Measurements from ENCODE around the gene CEBPE. TPM values are rescaled to one million over a fixed set of nuclear protein-coding genes. Genes with fewer than 3 reads are reported as not detected.

The CEBPE gene
- total and polyA plus RNA-seq, 7 donors: 0.28 to 0.68 TPM; not detected in 5

DNA sequence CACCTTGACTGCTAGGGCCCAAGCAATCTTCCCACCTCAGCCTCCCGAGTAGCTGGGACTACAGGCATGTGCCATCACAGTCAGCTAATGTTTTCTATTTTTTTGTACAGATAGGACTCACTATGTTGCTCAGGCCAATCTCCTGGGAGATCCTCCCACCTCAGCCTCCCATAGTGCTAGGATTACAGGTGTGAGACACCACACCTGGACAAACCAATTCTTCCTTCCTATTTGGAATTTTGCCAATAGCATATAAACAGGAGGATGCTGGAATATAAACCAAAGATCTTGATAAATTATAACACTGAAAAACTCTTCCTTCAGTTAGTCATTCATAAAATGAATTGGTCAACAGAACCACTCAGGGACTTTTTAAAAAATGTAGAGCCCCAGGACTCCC is 32.5 kb downstream of the CEBPE start:
- TF ChIP-seq, protein P1, sequence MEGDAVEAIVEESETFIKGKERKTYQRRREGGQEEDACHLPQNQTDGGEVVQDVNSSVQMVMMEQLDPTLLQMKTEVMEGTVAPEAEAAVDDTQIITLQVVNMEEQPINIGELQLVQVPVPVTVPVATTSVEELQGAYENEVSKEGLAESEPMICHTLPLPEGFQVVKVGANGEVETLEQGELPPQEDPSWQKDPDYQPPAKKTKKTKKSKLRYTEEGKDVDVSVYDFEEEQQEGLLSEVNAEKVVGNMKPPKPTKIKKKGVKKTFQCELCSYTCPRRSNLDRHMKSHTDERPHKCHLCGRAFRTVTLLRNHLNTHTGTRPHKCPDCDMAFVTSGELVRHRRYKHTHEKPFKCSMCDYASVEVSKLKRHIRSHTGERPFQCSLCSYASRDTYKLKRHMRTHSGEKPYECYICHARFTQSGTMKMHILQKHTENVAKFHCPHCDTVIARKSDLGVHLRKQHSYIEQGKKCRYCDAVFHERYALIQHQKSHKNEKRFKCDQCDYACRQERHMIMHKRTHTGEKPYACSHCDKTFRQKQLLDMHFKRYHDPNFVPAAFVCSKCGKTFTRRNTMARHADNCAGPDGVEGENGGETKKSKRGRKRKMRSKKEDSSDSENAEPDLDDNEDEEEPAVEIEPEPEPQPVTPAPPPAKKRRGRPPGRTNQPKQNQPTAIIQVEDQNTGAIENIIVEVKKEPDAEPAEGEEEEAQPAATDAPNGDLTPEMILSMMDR (IDR thresholded peaks at IDR 0.05): no peak
- no peaks in the 10 kb centered on the region for H3K9me3 ChIP-seq
- peaks cover 17 to 100% (median 66%) of the 10 kb centered on the region in 4 donors for H3K36me3 ChIP-seq
- no peak overlapping the region for H3K4me3 ChIP-seq
- peaks cover 0 to 7% (median 2%) of the 10 kb centered on the region in 4 donors for H3K4me1 ChIP-seq
- WGBS, 2 donors: 87 to 88% methylated on average over 1 of the region's 1 CpG
- H3K27me3 ChIP-seq: no peaks in the 10 kb centered on the region
- no peak for DNase-seq
- no peak overlapping the region for H3K27ac ChIP-seq
- intact Hi-C loops (cut with DNase I): no loop called here

DNA sequence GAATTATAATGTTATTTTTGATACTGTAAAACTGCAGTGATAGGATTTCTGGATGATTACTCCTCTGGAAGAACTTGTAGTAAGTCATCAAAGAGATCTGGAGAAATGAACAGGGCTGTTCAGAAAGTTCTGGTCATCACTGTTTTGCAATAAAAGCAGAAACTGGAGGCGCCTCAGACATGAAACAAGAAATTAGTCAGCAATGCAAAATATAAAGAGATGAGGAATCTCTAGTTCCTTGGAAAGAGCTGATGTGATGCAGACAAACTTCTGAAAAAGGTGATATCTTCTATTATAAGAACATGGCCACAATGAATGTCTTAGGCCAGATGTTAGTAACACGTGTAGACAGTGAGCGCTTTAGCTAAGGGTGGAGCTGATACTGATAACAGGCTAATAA is 33.6 kb downstream of the CEBPE start:
- Histone ChIP-seq H3K36me3 (peaks cover 21 to 100% (median 74%) of the 10 kb centered on the region in 4 donors), H3K27me3 (no peaks in the 10 kb centered on the region), H3K4me1 (peaks cover 0 to 7% (median 2%) of the 10 kb centered on the region in 4 donors), H3K4me3 (no peak overlapping the region), H3K9me3 (no peaks in the 10 kb centered on the region), H3K27ac (no peak overlapping the region)
- TF ChIP-seq EP300 (IDR thresholded peaks at IDR 0.05) (no peak), POLR2A (IDR thresholded peaks at IDR 0.05) (no peak), POLR2AphosphoS5 (IDR thresholded peaks at IDR 0.05) (no peak)
- TF ChIP-seq, protein P1 (IDR thresholded peaks at IDR 0.05): no peak
- WGBS, 2 donors: 79 to 82% methylated on average over 3 of the region's 3 CpGs
- intact Hi-C loops (cut with DNase I): no loop called here
- no peak for DNase-seq

- no peaks in the 10 kb centered on the region for H3K27me3 ChIP-seq
- peaks cover 47 to 100% (median 78%) of the 10 kb centered on the region in 4 donors for H3K36me3 ChIP-seq
- no peaks in the 10 kb centered on the region for H3K9me3 ChIP-seq
- 76 to 81% methylated on average over 1 of the region's 1 CpG for WGBS, 2 donors
- peak overlapping the region in 1 of 4 donors; percentile 67 for H3K27ac ChIP-seq
- no peak for DNase-seq
- intact Hi-C loops (cut with DNase I): no loop called here
- peaks cover 0 to 19% (median 4%) of the 10 kb centered on the region in 4 donors for H3K4me1 ChIP-seq
- no peak for TF ChIP-seq POLR2A (IDR thresholded peaks at IDR 0.05)
- TF ChIP-seq, protein P1 (IDR thresholded peaks at IDR 0.05): no peak
- TF ChIP-seq POLR2AphosphoS5 (IDR thresholded peaks at IDR 0.05): no peak
- TF ChIP-seq EP300 (IDR thresholded peaks at IDR 0.05): no peak
- no peak overlapping the region for H3K4me3 ChIP-seq
Measured at GRCh38 chr14:23080474-23080873, 38.6 kb downstream of the CEBPE start.

DNA sequence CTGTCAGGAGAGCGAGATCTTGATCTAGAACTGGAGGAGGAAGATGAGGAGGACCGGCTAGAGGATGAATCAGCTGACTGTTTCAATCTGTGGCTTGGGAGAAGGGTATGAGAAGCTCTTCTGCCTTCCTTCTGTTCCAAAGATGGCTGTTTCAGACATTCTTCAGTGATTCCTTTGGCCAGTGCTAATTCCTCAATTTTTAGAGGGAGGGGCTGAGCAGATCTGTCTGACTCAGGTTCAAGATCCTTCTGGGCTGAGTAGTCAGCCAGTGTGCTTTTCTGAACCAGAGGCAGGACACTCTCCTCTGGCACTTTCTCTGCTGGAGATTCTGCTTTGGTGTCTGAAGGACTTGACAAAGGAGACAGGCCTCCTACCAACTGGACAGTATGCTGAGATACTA is 39.3 kb downstream of the CEBPE start:
- Histone ChIP-seq H3K4me3 (no peak overlapping the region), H3K36me3 (peaks cover 47 to 100% (median 77%) of the 10 kb centered on the region in 4 donors), H3K9me3 (no peaks in the 10 kb centered on the region), H3K27ac (peak overlapping the region in 2 of 4 donors; percentile 58 to 67), H3K27me3 (no peaks in the 10 kb centered on the region), H3K4me1 (peaks cover 0 to 19% (median 4%) of the 10 kb centered on the region in 4 donors)
- intact Hi-C loops (cut with DNase I): no loop called here
- TF ChIP-seq, protein P1 (IDR thresholded peaks at IDR 0.05): no peak
- TF ChIP-seq POLR2AphosphoS5 (IDR thresholded peaks at IDR 0.05) (no peak), EP300 (IDR thresholded peaks at IDR 0.05) (no peak), POLR2A (IDR thresholded peaks at IDR 0.05) (no peak)
- no peak for DNase-seq
- 81 to 93% methylated on average over 2 of the region's 2 CpGs for WGBS, 2 donors

GRCh38 chr14:23078692-23079116 is 40.4 kb downstream of the CEBPE start:
- peaks cover 47 to 100% (median 71%) of the 10 kb centered on the region in 4 donors for H3K36me3 ChIP-seq
- DNase-seq: peak; percentile 92
- H3K9me3 ChIP-seq: no peaks in the 10 kb centered on the region
- 43 to 48% methylated on average over 2 of the region's 2 CpGs for WGBS, 2 donors
- no peak overlapping the region for H3K4me3 ChIP-seq
- TF ChIP-seq EP300 (IDR thresholded peaks at IDR 0.05) (no peak), POLR2AphosphoS5 (IDR thresholded peaks at IDR 0.05) (peak in 2 of 4 donors; percentile 14 to 65), POLR2A (IDR thresholded peaks at IDR 0.05) (no peak)
- TF ChIP-seq, protein P1 (IDR thresholded peaks at IDR 0.05): no peak
- peak overlapping the region; percentile 34 to 67 (median 57) for H3K27ac ChIP-seq
- intact Hi-C loops (cut with DNase I): no loop called here
- H3K4me1 ChIP-seq: peaks cover 0 to 19% (median 4%) of the 10 kb centered on the region in 4 donors
- H3K27me3 ChIP-seq: no peaks in the 10 kb centered on the region

Data from sigmoid colon (tissue), 7 donors.